Measurements from ENCODE around the gene ADAM23.

DNA sequence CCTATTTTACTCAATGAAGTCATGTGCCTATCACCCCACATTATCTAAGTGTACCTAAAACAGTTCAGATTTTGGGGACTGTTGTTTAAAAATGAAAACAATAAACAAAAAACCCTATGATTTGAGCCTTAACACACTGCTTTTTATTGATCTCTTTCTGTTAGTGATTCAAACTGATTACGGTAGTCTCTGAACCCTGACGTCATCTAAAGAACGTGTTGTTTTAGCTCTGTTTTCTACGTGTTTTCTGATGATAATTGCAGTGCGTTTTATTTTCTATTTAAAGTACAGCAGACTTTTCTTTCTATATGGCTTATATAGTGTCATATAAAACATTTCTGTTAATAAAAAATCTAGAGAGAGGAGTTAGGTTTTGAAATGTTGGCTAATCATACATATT, 105.1 kb downstream of the ADAM23 start:
- no peak for TF ChIP-seq EP300 (IDR thresholded peaks at IDR 0.05; ENCODE audit: borderline replicate concordance in 1 of 2, low read depth in 1 of 2, low read length in 1 of 2)
- no peak for TF ChIP-seq RXRA (IDR thresholded peaks at IDR 0.05; ENCODE audit: borderline replicate concordance, low read depth)
- no peak for TF ChIP-seq NFIC (IDR thresholded peaks at IDR 0.05; ENCODE audit: borderline replicate concordance)
- TF ChIP-seq, protein P1, sequence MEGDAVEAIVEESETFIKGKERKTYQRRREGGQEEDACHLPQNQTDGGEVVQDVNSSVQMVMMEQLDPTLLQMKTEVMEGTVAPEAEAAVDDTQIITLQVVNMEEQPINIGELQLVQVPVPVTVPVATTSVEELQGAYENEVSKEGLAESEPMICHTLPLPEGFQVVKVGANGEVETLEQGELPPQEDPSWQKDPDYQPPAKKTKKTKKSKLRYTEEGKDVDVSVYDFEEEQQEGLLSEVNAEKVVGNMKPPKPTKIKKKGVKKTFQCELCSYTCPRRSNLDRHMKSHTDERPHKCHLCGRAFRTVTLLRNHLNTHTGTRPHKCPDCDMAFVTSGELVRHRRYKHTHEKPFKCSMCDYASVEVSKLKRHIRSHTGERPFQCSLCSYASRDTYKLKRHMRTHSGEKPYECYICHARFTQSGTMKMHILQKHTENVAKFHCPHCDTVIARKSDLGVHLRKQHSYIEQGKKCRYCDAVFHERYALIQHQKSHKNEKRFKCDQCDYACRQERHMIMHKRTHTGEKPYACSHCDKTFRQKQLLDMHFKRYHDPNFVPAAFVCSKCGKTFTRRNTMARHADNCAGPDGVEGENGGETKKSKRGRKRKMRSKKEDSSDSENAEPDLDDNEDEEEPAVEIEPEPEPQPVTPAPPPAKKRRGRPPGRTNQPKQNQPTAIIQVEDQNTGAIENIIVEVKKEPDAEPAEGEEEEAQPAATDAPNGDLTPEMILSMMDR (IDR thresholded peaks at IDR 0.05) = no peak
- TF ChIP-seq RAD21 (IDR thresholded peaks at IDR 0.05; ENCODE audit: low read length) = no peak
- TF ChIP-seq ELF1 (IDR thresholded peaks at IDR 0.05) = no peak
- TF ChIP-seq, protein P2, sequence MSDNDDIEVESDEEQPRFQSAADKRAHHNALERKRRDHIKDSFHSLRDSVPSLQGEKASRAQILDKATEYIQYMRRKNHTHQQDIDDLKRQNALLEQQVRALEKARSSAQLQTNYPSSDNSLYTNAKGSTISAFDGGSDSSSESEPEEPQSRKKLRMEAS (IDR thresholded peaks at IDR 0.05; ENCODE audit: low read depth) = no peak
- TF ChIP-seq POLR2AphosphoS5 (IDR thresholded peaks at IDR 0.05; ENCODE audit: low read depth, low read length) = no peak
- no peak for TF ChIP-seq TAF1 (IDR thresholded peaks at IDR 0.05; ENCODE audit: borderline replicate concordance, low read depth, low read length)
- TF ChIP-seq, protein P3, sequence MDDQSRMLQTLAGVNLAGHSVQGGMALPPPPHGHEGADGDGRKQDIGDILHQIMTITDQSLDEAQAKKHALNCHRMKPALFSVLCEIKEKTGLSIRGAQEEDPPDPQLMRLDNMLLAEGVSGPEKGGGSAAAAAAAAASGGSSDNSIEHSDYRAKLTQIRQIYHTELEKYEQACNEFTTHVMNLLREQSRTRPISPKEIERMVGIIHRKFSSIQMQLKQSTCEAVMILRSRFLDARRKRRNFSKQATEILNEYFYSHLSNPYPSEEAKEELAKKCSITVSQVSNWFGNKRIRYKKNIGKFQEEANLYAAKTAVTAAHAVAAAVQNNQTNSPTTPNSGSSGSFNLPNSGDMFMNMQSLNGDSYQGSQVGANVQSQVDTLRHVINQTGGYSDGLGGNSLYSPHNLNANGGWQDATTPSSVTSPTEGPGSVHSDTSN (IDR thresholded peaks at IDR 0.05) = no peak
- no peak for TF ChIP-seq RFX5 (IDR thresholded peaks at IDR 0.05; ENCODE audit: low read length)
- no peak for TF ChIP-seq EZH2phosphoT487 (IDR thresholded peaks at IDR 0.05; ENCODE audit: borderline replicate concordance, low read depth)

Data from SK-N-SH (cell line).